K562 (cell line): ENCODE results near the gene EIF2AK3. TPM values are rescaled to one million over a fixed set of nuclear protein-coding genes. Genes with fewer than 3 reads are reported as not detected.
A peak's percentile ranks its signal among the peaks of the same experiment; 100 is the strongest.

Experiments
- ATAC-seq: fragments of 200-7000 bp; cut with Tn5 transposase; 3 replicates; pipeline ENCODE4 v1.9.1; 2020; ENCODE audit warnings: moderate library complexity
- BruUV-seq: library from RNA; stranded (reverse); fragments of 400-500 nt; replicated peaks from 2 replicates; lab custom pipeline; 2021; lab: Mats Ljungman, UMichigan
- CTCF ChIA-PET: fragments of 300-600 bp; formaldehyde crosslinking; extraction: SDS; loops from one replicate; lab custom pipeline; 2021; ENCODE audit warnings: low intra/inter-chr PET ratio; lab: Yijun Ruan, JAX
- POLR2A ChIA-PET: fragments of 300-600, 350-650 bp; sonication (Branson Sonifier 250); formaldehyde crosslinking; extraction: SDS; loops from one replicate; lab custom pipeline; 2021; ENCODE audit warnings: antibody characterized with exemption, inconsistent platforms; lab: Yijun Ruan, JAX
- DNase-seq, 4 experiments: peaks; one replicate each; pipeline versions ENCODE4 v3.0.0 to v3.0.0-alpha.2; 2011 to 2018; ENCODE audit warnings: low spot score in 3 of 4, mixed read lengths in 3 of 4; ENCODE audit errors: extremely low read depth in 1 of 4
- FAIRE-seq: peaks from 2 replicates; lab custom pipeline; 2011; peaks lifted over from hg19 to GRCh38; lab: Jason Lieb, UNC
- H2AFZ ChIP-seq: 2 replicates; pipeline ENCODE4 v1.6.0; 2011; ENCODE audit warnings: low read depth, low read length, control low read depth, inconsistent platforms
- H3K27ac ChIP-seq: fragments of 200-600 bp; 3 replicates; pipeline ENCODE4 v1.8.0; 2011; ENCODE audit warnings: low read depth, mild to moderate bottlenecking, control low read depth, inconsistent platforms, low read length, moderate library complexity, mixed read lengths; ENCODE audit errors: extremely low read depth
- H3K27me3 ChIP-seq, 2 experiments: fragments of 300-600 bp in 1 of 2; 2 replicates in 1 of 2; 3 replicates in 1 of 2; pipeline versions ENCODE4 v1.6.0 to v1.8.0; 2011; ENCODE audit warnings: inconsistent platforms in 2 of 2, low read length in 2 of 2, mild to moderate bottlenecking in 1 of 2, mixed read lengths in 1 of 2, moderate library complexity in 1 of 2; ENCODE audit not compliant: control insufficient read depth in 2 of 2, insufficient read depth in 2 of 2
- H3K36me3 ChIP-seq: fragments of 300-600 bp; 3 replicates; pipeline ENCODE4 v1.8.0; 2011; ENCODE audit warnings: mild to moderate bottlenecking, low read length, inconsistent platforms; ENCODE audit not compliant: control insufficient read depth, insufficient read depth
- H3K4me1 ChIP-seq, 2 experiments: fragments of 200-600 bp in 1 of 2; replicated peaks in 1 of 2; 2 replicates in 1 of 2; 3 replicates in 1 of 2; pipeline versions ENCODE4 v1.5.1 to v1.8.0; 2011; ENCODE audit warnings: inconsistent platforms in 2 of 2, low read length in 2 of 2, mild to moderate bottlenecking in 1 of 2, mixed read lengths in 1 of 2, moderate library complexity in 1 of 2; ENCODE audit not compliant: control insufficient read depth in 2 of 2, insufficient read depth in 2 of 2
- H3K4me2 ChIP-seq: 2 replicates; pipeline ENCODE4 v1.6.1; 2011; ENCODE audit warnings: low read length, control low read depth, inconsistent platforms, mixed read lengths; ENCODE audit not compliant: insufficient read depth
- H3K4me3 ChIP-seq: fragments of 200-600 bp; sonication (generic), shearing (Covaris generic); 2 replicates; pipeline ENCODE4 v1.5.1; 2016; ENCODE audit warnings: control low read depth, inconsistent platforms
- H3K79me2 ChIP-seq: fragments of 200-600 bp; 3 replicates; pipeline ENCODE4 v1.8.0; 2011; ENCODE audit warnings: low read length, inconsistent platforms; ENCODE audit not compliant: control insufficient read depth, insufficient read depth
- H3K9ac ChIP-seq, 2 experiments: 2 replicates each; pipeline versions ENCODE4 v1.6.0 to v1.6.1; 2011; ENCODE audit warnings: low read depth in 2 of 2, low read length in 2 of 2, control low read depth in 1 of 2, inconsistent platforms in 1 of 2, mild to moderate bottlenecking in 1 of 2, mixed read lengths in 1 of 2; ENCODE audit not compliant: insufficient read depth in 1 of 2
- H3K9me1 ChIP-seq: one replicate; pipeline ENCODE4 v1.6.0; 2011; ENCODE audit warnings: inconsistent platforms, mild to moderate bottlenecking, low read length, moderate library complexity; ENCODE audit not compliant: control insufficient read depth, insufficient read depth
- H3K9me3 ChIP-seq: replicated peaks from 2 replicates; pipeline ENCODE4 v1.5.1; 2011; ENCODE audit warnings: low read depth, low read length, inconsistent platforms; ENCODE audit not compliant: control insufficient read depth, insufficient read depth
- H4K20me1 ChIP-seq: replicated peaks from 2 replicates; pipeline ENCODE4 v1.6.1; 2011; ENCODE audit warnings: low read length, inconsistent platforms, mixed read lengths; ENCODE audit not compliant: control insufficient read depth, insufficient read depth
- DACH1 ChIP-seq: fragments of 450-650 bp; IDR thresholded peaks from 2 replicates; pipeline ENCODE4 v1.6.1; 2018; ENCODE audit not compliant: partially characterized antibody
- DIDO1 ChIP-seq: fragments of 450-650 bp; IDR thresholded peaks from 2 replicates; pipeline ENCODE4 v1.6.1; 2016; ENCODE audit warnings: low read depth, missing biosample characterization, missing genetic modification characterization
- HDAC8 ChIP-seq: fragments of 450-650 bp; IDR thresholded peaks from 2 replicates; pipeline ENCODE4 v1.6.1; 2016; ENCODE audit warnings: mild to moderate bottlenecking, missing genetic modification characterization, moderate library complexity, missing compliant biosample characterization
- HNRNPLL ChIP-seq: fragments of 200-400 bp; formaldehyde crosslinking; IDR thresholded peaks from 2 replicates; pipeline ENCODE4 v1.6.1; 2017; ENCODE audit warnings: low read length, low read depth, mild to moderate bottlenecking; ENCODE audit not compliant: poor library complexity, severe bottlenecking
- KDM4B ChIP-seq, 2 experiments: fragments of 450-650 bp in 1 of 2; sonication (generic) in 1 of 2; IDR thresholded peaks; 2 replicates each; pipeline ENCODE4 v1.6.1; 2016 to 2017; ENCODE audit warnings: borderline replicate concordance in 2 of 2, antibody characterized with exemption in 1 of 2, low read depth in 1 of 2, mild to moderate bottlenecking in 1 of 2
- NR2C1 ChIP-seq, 2 experiments: fragments of 450-650 bp; IDR thresholded peaks; 2 replicates each; pipeline ENCODE4 v1.6.1; 2017; ENCODE audit warnings: mild to moderate bottlenecking in 2 of 2, antibody characterized with exemption in 1 of 2, inconsistent platforms in 1 of 2, missing compliant biosample characterization in 1 of 2, missing genetic modification characterization in 1 of 2
- NR2C2 ChIP-seq, 2 experiments: fragments of 200-800 bp in 1 of 2; sonication (Bioruptor generic) in 1 of 2; sonication (generic) in 1 of 2; formaldehyde crosslinking in 1 of 2; IDR thresholded peaks; 2 replicates each; pipeline versions ENCODE4 v1.6.1 to v1.8.0; 2016 to 2022; ENCODE audit warnings: mild to moderate bottlenecking in 1 of 2, missing compliant biosample characterization in 1 of 2, missing genetic modification characterization in 1 of 2, missing genetic modification reagents in 1 of 2
- SAFB2 ChIP-seq: fragments of 200-400 bp; formaldehyde crosslinking; IDR thresholded peaks from 2 replicates; pipeline ENCODE4 v1.6.1; 2018; ENCODE audit warnings: borderline replicate concordance, low read length, low read depth, moderate library complexity; ENCODE audit not compliant: severe bottlenecking
- SIRT6 ChIP-seq: IDR thresholded peaks from one replicate; pipeline ENCODE4 v1.6.1; 2012; ENCODE audit warnings: low read depth, mild to moderate bottlenecking, control low read depth, inconsistent platforms, low read length, moderate library complexity
- THRA ChIP-seq: fragments of 450-650 bp; IDR thresholded peaks from 2 replicates; pipeline ENCODE4 v1.6.1; 2017; ENCODE audit warnings: mild to moderate bottlenecking, moderate library complexity
- TSC22D4 ChIP-seq: fragments of 450-650 bp; IDR thresholded peaks from 2 replicates; pipeline ENCODE4 v1.6.1; 2016; ENCODE audit warnings: missing genetic modification characterization, missing biosample characterization, control low read depth
- USF2 ChIP-seq: sonication (generic); formaldehyde crosslinking; IDR thresholded peaks from 2 replicates; pipeline ENCODE4 v1.5.0; 2020; ENCODE audit warnings: missing genetic modification reagents
- ZFP1 ChIP-seq: fragments of 450-650 bp; formaldehyde crosslinking; IDR thresholded peaks from 2 replicates; pipeline ENCODE4 v1.4.0; 2020; ENCODE audit warnings: mild to moderate bottlenecking, mixed read lengths
- WGBS: fragments of 100-300 bp; shearing (Covaris generic); methylation state at CpG from one replicate; pipeline ENCODE4 v1.1.6; 2016; ENCODE audit warnings: low coverage, mixed read lengths; ENCODE audit not compliant: insufficient coverage; ENCODE audit errors: missing lambda C conversion rate; 5-methylcytosine and 5-hydroxymethylcytosine counted together
- in situ Hi-C: fragments of 300-500 bp; cut with MboI; formaldehyde crosslinking; loops from 4 replicates; pipeline ENCODE4 v1.15.0; 2018; ENCODE audit warnings: inconsistent platforms, mixed read lengths
- intact Hi-C: fragments of 100-400 bp; cut with micrococcal nuclease; formaldehyde crosslinking; loops from 2 replicates; pipeline ENCODE4 v1.14.2; 2022
- polyA plus RNA-seq, 8 experiments: library from polyadenylated mRNA; depleted of rRNA in 4 of 8; stranded (reverse) in 5 of 8; unstranded in 3 of 8; fragments of >200 nt; fragmentation: Nextera tagmentation in 2 of 8; fragmentation: Illumina TruSeq in 1 of 8; extraction: Ambion mirVana in 2 of 8; extraction: Trizol in 1 of 8; gene quantifications; 2 replicates each; pipeline versions ENCODE4 v1.2.1 to v1.2.3, GENCODE V29; 2011 to 2014; ENCODE audit warnings: inconsistent platforms in 1 of 8, missing spikeins in 1 of 8
- total RNA-seq, 7 experiments: library from RNA; depleted of rRNA in 6 of 7; stranded (reverse); fragments of >200 nt in 6 of 7; fragmentation: Illumina TruSeq in 2 of 7; extraction: Trizol in 2 of 7; gene quantifications; 2 replicates each; pipeline versions ENCODE4 v1.2.1 to v1.2.3, GENCODE V29; 2011 to 2021; ENCODE audit warnings: low replicate concordance in 1 of 7

Gene EIF2AK3
- total and polyA plus RNA-seq, 9 of the 15 experiments (the other 6 are each of a cell fraction or from before 2014, with no cell fraction given), result 1.7 to 11.6 (median 7.4) TPM

DNA sequence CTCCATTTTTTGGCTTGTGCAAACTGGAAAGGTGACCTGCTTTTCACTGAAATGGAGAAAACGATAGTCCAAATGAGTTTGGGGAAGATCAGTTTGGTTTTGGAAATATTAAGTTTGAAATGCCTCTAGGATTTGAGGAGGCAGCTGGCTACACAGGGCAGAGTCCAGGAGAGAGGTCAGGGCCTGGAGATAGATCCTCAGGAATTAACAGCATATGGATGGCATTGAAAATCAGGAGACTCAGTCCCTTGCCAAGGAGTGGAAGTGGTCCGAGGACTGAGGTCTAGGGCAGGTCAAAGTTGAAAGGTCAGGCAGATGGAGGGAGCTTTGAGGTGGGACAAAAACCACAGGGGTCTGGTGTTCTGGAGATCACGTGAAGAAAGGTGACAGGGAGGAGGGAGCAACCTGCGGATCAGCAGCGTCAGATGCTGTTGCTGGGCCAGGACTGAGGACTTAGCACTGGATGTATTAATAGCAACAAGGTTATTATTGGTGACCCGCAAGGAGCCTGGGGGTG is 83.7 kb downstream of the EIF2AK3 start:
- no peaks in the 10 kb centered on the region for H3K79me2 ChIP-seq
- in situ Hi-C loops (no loop called here), intact Hi-C loops (no loop called here)
- no peaks in the 10 kb centered on the region for H3K9me1 ChIP-seq
- no peak for ATAC-seq
- POLR2A ChIA-PET, result no interaction called here
- WGBS, result 13% methylated on average over 6 of the region's 6 CpGs
- CTCF ChIA-PET, result no interaction called here
- H3K36me3 ChIP-seq, result no peaks in the 10 kb centered on the region
- no peak for FAIRE-seq
- H4K20me1 ChIP-seq, result no peaks in the 10 kb centered on the region
- no peak overlapping the region for H3K9ac ChIP-seq
- no peak for DNase-seq
- no peaks in the 10 kb centered on the region; the same call in 1 of the 2 replicates for H3K9me3 ChIP-seq
- 0 out of 5 replicates have a peak, but pooled peaks cover 0 to 2% of the 10 kb centered on the region in 2 experiments for H3K27me3 ChIP-seq
- no peak overlapping the region for H3K4me3 ChIP-seq
- H2AFZ ChIP-seq, result no peak overlapping the region
- no peak overlapping the region for H3K27ac ChIP-seq
- no TSS peak for BruUV-seq
- H3K4me2 ChIP-seq, result no peak overlapping the region
- H3K4me1 ChIP-seq, result peaks cover 0 to 2% of the 10 kb centered on the region in 2 experiments; a peak in 1 of 5 replicates
- TF ChIP-seq HDAC8 (tag) (no peak), SIRT6 (no peak), THRA (no peak), DACH1 (no peak), DIDO1 (tag) (no peak), SAFB2 (no peak), ZFP1 (CRISPR knock-in tag) (no peak), NR2C1 (IDR thresholded peaks at IDR 0.05) (peak; percentile 86), NR2C1 (tag; IDR thresholded peaks at IDR 0.05) (peak; percentile 79), USF2 (CRISPR knock-in tag) (0 out of 2 replicates have a peak, but pooled peaks have one; percentile 10), TSC22D4 (tag) (no peak), NR2C2 (CRISPR knock-in tag; IDR thresholded peaks at IDR 0.05) (peak; percentile 73; the same call in 1 of the 2 replicates), NR2C2 (tag; IDR thresholded peaks at IDR 0.05) (peak; percentile 65), KDM4B (IDR thresholded peaks at IDR 0.05; ENCODE audit: borderline replicate concordance in 2 of 2, low read depth in 1 of 2) (no peak), HNRNPLL (no peak)
